ENCODE data around the gene BCAP31.
"Not testable (repeated sequence)": the region's sequence is repeated elsewhere in the genome, so short reads cannot be mapped to it uniquely, and the experiment has no call there.

Gene BCAP31

DNA sequence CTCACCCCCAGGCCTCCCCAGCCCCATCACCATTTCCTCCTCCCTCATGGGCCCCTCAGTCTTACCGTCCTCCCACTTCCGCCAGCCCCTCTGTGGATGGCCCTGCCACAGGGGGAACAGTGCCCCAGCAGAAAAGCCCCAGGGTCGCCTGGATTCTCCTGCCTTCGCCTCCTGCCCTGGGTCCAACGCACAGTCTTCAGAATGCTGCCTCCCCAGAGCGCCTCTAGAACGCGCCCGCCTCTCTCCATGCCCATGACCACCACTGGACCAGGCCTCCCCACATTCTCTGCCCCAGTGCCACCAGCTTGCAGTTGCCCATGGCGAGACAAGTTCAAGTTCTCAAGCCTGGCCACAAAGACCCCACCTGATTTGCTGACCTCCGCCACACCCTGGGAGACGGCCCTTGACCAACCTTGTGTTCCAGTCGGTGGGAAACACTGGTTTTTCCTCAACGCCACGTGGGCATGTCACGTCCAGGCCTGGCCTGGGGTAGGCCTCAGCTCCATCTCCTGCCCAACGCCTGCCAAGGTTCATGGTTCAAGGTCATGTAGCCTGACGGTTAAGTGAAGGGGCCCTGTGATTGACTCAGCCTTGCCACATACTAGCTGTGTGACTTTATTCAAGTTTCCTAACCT is 39.2 kb upstream of the BCAP31 start:
- DNase-seq (ENCODE audit: low spot score) = no peak

DNA sequence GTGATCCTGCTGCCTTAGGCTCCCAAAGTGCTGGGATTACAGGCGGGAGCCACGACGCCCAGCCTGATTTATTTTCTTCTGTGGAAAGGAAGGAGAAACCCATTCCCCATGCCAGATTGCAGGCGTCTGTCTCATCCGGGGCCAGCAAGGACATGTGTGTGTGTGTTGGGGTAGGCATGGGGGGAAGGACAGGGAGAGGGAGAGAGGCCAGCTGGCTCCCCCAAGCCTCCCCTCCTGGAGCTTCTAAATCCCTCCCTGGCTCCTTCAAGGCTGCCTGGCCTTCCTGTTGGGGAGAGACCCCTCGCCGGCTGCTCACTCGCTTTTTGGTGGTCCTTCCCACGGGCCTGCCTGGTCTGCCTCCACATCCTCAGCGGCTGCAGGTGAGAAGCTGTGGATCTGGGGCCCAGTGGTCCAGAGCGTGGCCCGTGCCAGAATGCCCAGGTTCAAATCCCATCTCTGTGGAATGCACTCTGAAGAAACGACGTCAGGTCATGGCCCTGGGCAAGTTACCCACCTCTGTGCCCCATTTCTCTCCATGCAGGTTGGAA is 38.5 kb upstream of the BCAP31 start:
- DNase-seq (ENCODE audit: low spot score) = no peak

DNA sequence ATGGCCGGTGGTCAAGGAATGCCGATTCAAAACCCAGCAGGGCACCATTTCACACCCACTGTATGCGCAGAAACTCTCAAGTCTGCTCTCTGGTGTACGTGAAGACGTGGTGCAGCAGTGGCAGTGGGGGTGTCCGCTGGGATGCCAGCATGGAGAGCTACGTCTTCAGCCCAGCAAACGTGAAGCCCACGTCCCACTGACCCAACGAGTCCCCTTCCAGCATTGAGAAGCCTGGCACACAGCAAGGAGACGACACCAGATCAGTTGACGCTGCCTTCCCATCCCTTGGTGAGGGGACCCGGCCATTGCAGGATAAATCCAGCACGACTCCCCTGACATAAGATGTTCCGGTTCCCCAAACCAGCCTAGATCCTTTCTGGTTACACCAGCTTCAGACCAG is 37.7 kb upstream of the BCAP31 start:
- DNase-seq (ENCODE audit: low spot score) = no peak

DNA sequence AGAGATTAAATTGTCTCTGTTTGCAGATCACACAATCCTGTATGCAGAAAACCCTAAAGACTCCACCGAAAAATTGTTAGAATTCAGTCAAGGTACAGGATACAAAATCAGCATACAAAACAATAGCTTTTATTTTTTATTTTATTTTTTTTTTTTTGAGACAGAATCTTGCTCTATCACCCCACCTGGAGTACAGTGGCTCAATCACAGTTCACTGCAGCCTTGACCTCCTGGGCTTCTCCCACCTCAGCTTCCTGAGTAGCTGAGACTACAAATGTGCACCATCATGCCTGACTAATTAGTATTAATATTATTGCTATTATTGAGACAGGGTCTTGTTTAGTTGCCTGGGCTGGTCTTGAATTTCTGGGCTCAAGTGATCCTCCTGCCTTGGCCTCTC is 30.9 kb upstream of the BCAP31 start:
- DNase-seq (ENCODE audit: low spot score) = no peak

DNA sequence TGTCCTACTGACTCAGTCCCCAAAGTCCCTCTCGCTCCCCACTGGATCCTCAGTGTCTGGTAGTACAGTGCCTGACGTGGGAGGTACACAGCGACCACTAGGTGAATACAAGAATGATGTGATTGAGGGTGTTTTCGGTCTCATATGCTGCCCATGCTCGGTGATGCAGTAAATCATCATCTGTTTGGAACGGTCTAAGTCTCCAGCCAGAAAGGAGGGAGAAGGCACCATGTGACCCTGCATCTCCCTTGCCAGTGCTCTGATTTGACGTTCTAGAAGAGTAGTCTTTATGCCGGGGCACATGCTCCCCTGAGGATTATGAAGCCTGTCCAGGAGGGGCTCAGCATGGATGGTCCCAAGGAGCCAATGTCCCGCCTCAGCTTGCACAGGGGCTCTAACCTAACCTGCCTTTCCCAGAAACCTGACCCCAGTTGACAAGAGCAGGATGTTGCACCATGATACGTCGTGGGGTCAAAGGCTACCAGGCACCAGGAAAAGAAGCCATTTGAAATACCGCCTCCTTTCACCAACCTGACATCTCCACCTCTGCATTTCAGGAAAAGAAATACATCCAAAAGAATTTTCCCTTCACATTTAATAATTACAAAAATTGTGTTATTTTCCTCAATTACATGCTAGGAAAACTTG is 26.1 kb upstream of the BCAP31 start:
- DNase-seq (ENCODE audit: low spot score) = no peak

DNA sequence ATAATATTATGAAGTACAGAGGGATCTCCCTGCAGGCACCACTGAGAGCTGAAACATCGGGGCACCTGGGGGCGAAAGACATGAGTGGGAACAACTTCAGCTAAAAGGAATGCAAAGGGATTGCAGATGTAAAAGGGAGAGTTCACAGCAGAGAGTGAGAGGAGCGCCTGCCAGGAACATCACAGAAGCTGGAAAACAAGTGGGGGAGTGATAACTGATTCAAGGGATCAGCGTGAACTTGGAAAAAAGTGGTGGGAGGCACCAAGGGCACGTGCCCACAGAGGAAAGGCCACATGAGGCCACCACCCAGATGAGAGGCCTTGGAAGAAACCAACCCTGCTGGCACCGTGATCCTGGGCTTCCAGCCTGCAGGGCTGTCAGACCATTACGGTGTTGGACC is 24.8 kb upstream of the BCAP31 start:
- not testable (repeated sequence) for DNase-seq (ENCODE audit: low spot score)

DNA sequence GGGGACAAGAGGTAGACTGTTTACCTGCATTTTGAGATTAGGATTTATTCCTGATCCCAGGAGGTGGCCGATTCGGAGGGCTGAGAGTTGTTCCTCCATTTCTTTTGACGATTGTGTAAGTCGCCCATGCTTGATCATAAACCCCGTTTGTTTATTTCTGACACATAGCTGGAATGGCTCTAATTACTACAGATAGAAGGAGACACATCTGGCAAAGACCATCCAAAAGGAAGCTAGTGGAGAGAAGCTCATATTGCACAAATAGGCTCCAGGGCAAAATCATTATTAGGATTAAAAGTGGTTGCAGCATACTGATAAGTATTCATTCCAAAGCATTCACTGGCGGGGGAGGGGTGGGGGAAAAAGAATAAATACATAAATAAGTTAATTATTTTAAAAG is 22.8 kb upstream of the BCAP31 start:
- not testable (repeated sequence) for DNase-seq (ENCODE audit: low spot score)

DNA sequence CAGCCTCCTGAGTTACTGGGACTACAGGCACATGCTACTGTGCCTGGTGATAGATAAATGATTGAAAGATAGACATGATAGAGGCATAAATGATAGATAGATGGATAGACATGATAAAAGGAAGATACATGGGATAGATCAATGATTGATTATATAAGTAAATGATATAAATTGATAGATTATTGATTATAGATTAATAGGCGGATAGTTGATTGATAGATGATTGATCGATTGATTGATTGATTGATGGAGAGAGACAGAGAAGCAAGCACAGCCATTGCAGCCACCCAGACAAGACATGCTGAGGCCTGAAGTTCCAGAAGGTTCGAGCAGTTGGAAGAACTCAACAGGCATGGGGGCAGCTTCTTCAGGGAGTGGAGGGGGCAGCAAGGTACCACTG is 22.2 kb upstream of the BCAP31 start:
- DNase-seq (ENCODE audit: low spot score) = no peak

DNA sequence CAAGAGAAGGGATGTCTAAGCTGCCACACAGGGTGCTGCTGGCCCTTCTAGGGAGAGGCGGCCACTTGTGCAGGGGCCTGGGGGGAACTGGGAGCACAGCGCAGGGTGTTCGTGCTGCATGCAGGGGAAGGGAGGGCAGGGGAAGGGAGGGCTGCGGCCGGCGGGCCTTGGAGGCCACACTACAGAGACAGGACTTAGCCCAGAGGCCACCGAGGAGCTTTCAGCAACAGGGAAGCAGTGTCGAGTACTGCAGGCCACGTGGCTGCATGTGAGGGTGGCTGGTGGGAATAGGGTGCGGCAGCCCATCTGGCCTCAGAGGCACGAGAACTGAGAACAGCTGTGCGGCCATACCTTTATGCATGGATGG is 20.9 kb upstream of the BCAP31 start:
- DNase-seq (ENCODE audit: low spot score) = not testable (repeated sequence)

DNA sequence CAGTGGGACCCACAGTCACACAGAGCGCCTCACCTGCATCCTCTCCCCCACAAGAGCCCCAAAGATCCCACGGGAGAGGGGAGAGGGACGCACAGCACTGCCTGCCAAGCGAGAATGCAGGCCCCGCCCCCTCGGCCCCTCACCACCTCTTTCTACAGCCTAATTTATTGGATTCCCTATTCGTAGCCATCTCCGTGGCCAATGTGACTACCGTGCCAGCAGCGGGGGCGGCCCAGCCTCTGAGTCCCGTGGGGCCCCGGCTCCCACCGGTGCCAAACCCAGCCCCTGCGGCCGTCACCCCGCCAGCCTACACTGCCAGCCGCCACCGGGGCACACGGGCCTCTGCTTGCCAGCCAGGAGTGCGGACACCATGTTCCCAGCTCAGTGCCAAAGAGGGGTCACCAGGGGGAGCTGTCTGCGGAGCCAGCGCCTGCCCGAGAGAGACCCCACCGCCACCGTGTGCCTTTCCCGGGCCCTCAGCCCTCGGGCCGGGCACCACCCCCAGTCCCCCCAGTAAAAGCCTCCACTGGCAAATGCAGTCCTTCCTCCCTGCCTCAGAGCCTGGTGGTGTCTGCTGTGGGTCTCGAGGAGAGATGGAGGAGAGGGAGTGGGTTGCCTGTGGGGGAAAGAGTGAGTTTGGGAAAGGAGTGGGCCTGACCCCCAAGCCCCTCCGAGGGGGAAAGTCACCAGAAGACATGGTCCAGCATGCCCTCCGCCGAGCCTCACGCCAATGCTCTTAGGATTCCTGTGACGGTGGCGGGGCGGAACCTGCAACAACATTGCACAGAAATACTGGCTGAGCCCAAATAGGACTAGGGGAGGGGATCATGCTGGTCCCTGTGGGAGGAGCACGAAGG is 20.3 kb upstream of the BCAP31 start:
- no peak for DNase-seq (ENCODE audit: low spot score)

DNA sequence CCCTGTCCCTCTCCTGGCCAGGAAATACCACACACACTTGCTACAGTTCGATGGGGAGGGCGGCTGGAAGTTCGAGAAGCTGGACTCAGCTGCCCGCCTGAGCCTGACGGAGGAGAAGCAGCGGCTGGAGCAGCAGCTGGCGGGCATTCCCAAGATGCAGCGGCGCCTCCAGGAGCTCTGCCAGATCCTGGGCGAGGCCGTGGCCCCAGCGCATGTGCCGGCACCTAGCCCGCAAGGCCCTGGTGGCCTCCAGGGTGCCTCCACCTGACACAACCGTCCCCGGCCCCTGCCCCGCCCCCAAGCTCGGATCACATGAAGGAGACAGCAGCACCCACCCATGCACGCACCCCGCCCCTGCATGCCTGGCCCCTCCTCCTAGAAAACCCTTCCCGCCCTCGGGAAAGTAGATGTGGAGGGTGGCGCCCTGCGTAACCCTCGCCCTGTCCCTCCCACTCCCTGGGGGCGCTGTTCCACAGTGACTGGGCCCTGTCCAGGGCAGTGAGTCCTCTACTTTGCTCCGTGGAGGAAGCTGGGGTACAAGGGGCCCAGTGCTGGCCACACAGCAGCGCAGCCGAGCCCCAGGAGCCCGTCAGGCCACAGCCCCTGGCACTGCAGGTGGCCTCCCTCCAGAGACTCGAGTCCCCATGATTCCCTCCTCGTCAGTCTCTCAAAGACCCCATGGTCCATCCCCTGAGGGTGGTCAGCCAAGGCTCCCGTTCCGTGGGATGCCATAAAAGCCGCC is 19.5 kb upstream of the BCAP31 start:
- DNase-seq (ENCODE audit: low spot score) = peak; percentile 64

DNA sequence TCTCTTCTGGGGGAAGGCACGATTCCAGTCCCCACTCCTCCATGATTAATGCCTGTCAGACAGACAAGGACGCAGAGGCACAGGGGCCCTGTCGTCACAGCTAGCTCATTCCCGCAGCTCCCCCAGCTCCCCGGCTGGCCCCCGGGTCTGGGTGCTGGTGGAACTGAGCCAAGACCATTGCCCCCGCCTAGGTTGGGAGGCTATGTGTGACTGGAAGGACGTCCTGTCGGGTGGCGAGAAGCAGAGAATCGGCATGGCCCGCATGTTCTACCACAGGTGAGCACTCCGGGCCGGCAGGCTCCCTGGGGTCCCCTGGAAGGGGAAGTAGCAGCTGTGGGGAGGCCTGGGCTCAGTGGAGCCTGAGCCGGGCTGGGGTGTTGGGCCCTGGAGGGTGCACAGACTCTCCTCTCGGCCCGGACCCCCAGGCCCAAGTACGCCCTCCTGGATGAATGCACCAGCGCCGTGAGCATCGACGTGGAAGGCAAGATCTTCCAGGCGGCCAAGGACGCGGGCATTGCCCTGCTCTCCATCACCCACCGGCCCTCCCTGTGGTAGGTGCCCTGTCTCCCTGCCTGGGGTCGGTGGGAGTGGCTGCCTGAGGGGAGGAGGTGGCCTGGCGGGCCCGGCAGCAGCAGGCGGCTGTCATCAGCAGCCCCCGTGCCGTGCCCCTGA is 18.7 kb upstream of the BCAP31 start:
- DNase-seq (ENCODE audit: low spot score) = not testable (repeated sequence)

DNA sequence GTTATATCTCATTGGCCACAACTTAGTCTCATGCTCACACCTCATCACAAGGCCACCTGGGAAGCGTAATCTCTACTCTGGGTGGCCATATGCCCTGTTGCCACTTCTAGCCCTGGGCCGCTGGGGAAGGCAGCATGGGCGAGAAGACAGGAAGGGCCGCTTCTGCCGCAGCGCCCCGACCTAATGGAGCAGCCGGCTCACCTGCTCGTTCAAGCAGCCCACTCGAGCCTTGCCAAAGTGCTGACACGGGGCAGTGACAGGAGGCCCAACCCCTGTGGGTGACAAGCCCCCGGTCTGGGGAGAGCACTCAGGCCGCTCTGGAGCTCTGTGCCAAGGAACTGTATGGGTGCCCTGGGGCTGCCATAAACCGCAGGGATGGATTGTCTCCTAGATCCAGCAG is 17.9 kb upstream of the BCAP31 start:
- DNase-seq (ENCODE audit: low spot score) = not testable (repeated sequence)

DNA sequence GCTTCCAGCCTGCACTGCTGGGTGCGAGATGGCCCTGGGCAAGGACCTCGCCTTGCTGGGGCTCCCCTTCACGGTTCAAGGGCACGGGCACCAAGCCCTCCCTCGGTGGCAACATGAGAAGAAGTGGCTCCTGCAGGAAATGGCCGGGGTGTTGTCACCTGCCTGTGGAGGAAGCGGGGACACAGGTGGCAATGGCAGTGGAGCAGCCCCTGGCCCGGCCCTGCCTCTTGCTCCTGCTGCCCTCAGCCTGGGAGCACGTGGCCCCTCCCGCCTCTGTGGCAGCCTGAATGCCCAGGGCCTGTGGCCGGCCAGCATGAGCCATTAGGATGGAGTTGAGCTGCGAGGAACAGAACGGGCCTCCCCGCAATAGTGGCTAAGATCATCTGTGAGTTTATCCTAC is 17.3 kb upstream of the BCAP31 start:
- DNase-seq (ENCODE audit: low spot score) = no peak

DNA sequence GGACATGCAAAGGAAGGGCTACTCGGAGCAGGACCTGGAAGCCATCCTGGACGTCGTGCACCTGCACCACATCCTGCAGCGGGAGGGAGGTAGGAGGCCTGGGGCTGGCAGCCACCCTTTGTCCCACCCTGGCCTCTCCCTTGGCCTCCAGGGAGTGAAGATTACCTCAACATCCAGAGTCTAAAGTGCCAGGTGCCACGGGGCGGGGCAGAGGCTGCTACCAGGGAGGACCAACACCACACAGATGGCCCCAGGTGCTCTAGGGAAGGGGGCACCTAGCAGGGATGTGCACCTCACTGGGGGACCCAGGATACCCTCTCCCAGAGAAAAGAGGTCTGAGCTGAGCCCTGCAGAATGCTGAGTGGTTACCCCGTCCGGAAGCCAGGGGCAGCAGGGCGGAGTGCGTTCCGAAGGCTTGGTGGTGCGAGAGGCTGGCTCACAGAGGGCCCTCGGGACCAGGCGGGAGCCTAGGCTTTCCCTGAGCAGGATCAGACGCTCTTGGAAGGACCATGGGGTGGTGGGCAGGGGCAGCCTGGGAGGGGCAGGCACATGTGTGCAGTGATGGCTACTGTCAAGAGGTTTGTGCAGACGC is 16.5 kb upstream of the BCAP31 start:
- no peak for DNase-seq (ENCODE audit: low spot score)

DNA sequence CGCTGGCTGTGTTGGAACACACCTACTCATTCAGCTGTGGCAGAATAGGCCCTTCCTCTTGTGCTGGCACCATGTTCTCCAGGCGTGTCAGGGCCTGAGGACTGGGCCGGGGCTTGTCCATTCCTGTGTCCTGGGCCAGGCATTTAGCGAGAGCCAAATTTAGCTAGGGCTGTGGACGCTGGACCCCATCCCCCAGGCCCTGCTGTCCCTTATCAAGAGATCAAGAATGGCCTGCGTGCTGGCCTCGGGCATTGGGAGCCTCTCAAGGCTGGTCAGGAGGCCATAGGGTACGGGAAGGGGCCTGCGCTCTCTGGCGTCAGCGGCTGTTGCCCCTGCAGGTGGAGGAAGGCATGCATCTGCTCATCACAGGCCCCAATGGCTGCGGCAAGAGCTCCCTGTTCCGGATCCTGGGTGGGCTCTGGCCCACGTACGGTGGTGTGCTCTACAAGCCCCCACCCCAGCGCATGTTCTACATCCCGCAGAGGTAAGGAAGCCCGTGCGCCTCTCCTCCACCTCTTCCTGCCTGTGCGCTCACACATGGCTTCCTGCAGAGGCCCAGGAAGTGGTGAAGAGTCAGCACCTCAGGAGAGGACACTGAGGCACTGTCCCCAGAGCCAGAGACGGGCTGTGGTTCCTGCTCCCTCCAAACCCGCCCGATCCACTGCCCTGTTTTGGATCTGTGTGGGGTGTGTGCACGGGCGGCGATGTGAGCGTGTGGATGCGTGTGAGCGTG is 15.7 kb upstream of the BCAP31 start:
- DNase-seq (ENCODE audit: low spot score) = no peak

DNA sequence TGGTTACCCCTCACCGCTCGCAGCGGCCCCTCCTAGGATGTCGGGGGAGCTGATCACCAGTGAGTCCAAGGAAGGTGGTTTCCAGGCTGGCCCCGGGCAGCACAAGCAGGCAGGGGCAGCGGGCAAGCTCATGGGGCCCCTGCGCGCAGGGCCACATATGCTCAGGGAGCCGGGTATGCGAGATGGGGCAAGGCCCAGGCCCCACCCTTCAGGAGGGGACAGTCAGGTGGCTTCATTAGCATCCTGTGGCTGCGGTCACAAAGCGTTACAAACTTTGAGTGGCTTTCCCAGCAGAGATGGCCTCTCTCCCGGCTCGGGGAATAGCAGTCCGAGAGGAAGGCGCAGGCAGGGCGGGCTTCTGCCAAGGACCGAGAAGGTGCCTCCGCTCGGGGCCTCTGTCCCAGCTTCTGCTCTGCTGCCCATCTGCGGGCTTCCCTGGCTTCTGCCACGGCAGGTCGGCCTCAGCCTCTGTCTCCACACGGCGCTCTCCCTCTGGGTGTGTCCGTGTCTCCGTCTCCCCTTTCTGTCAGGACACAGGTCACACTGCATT is 13.9 kb upstream of the BCAP31 start:
- no peak for DNase-seq (ENCODE audit: low spot score)

DNA sequence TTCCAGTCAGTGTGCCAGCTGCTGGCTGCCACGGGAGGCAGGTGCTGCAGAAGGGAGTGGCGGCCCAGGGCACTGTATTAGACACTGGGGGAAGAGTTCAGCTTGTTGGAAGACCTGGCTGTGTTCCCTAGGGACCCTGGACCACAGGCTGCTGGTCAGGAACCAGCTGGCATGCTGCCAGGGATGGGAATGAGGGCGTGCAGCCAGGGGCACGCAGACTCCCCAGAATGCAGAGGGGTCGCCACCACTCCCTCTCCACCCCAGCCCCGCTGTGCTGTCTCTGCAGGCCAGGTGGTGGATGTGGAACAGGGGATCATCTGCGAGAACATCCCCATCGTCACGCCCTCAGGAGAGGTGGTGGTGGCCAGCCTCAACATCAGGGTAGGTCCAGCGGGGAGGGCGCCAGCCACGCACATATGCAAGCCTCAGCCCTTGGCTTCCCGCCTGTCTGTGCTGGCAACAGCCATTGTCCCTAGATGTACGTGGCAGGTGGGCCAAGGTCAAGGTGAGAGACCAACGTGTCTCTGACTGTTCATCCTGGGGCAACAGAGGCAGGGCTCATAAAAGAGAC is 12.8 kb upstream of the BCAP31 start:
- no peak for DNase-seq (ENCODE audit: low spot score)

DNA sequence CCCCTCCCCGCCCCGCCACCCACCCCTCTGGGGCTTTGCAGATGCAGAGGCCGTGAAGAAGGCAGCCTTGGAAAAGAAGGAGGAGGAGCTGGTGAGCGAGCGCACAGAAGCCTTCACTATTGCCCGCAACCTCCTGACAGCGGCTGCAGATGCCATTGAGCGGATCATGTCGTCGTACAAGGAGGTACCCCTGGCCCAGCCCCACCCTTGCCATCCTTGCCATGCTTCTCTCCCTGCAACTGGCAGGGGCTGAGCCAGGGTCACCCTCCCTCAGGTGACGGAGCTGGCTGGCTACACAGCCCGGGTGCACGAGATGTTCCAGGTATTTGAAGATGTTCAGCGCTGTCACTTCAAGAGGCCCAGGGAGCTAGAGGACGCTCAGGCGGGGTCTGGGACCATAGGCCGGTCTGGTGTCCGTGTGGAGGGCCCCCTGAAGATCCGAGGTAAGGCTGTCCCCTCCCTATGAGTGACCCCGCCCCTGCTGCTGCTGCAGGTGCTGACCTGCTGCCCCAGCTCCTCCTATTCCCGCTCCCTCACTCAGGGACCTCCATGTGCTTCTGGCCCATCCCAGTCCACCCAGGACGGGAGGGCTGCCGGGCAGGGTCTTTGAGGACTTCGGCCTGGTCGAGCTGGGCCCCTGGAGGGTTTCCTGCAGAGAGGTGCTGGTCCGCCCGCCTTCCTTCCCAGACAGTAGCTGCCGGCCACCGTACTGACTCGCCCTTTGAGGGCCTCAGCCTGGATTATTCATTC is 12.1 kb upstream of the BCAP31 start:
- no peak for DNase-seq (ENCODE audit: low spot score)
